Measurements from ENCODE around the gene FKBP1C.
"Not testable (repeated sequence)": the region's sequence is repeated elsewhere in the genome, so short reads cannot be mapped to it uniquely, and the experiment has no call there.

FKBP1C gene

DNA sequence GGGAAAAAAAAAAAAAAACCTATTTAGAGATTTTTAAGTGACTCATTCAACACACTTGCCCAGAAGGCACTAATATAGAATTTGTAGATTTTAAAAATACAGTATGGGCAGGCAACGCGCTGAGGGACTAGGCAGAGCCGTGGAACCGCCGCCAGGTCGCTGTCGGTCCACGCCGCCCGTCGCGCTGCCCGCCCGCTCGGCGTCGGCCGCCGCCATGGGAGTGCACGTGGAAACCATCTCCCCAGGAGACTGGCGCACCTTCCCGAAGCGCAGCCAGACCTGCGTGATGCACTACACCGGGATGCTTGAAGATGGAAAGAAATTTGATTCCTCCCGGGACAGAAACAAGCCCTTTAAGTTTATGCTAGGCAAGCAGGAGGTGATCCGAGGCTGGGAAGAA lies at the start of gene FKBP1C:
FKBP1C (plus strand) TSS at position 127 of the 400 bp plus-strand sequence.
- not testable (repeated sequence) for H3K27me3 Mint-ChIP-seq (ENCODE audit: low read depth, poor library complexity); H3K4me1 Mint-ChIP-seq; DNase-seq; H3K36me3 Mint-ChIP-seq (ENCODE audit: low read depth); H3K4me3 Mint-ChIP-seq; H3K27ac Mint-ChIP-seq
- H3K9me3 Mint-ChIP-seq = peaks cover 35% of the 10 kb centered on the region

DNA sequence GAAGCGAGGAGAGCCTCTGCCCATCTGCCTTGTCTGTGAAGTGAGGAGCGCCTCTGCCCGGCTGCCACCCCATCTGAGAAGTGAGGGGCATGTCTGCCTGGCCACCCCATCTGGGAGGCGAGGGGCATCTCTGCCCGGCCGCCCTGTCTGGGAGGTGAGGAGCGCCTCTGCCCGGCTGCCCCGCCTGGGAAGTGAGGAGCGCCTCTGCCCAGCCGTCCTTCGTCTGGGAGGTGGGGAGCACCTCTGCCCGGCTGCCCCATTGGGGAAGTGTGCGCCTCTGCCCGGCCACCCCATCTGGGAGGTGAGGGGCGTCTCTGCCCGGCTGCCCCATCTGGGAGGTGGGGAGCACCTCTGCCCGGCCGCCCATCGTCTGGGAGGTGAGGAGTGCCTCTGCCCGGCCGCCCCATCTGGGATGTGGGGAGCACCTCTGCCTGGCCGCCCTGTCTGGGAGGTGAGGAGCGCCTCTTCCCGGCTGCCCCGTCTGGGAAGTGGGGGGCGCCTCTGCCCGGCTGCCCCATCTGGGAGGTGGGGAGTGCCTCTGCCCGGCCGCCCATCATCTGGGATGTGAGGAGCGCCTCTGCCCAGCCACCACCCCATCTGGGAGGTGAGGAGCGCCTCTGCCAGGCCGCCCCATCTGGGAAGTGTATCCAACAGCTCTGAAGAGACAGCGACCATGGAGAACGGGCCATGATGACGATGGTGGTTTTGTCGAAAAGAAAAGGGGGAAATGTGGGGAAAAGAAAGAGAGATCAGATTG lies 47.0 kb upstream of the FKBP1C start:
- H3K9me3 Mint-ChIP-seq = peaks cover 35% of the 10 kb centered on the region
- H3K27me3 Mint-ChIP-seq (ENCODE audit: low read depth, poor library complexity); H3K4me1 Mint-ChIP-seq; H3K4me3 Mint-ChIP-seq; DNase-seq; H3K27ac Mint-ChIP-seq; H3K36me3 Mint-ChIP-seq (ENCODE audit: low read depth): not testable (repeated sequence)

DNA sequence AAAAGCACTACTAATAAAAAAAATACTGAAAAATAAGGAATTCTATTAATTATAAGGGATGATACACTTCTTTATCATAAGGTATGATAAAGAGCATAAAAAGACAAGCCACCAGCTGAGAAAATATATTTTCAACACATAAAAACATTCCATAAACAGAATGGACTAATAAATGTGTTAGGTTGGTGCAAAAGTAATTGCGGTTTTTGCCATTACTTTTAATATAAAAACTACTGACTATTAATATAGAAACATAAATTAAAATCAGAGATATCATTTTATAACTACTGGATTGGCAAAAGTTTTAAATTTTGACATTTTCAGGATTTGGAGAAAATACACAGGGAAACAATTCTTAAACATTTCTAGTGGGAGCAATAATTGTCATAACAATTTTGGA lies 37.1 kb upstream of the FKBP1C start:
- Mint-ChIP-seq H3K4me1 (no peaks in the 10 kb centered on the region), H3K36me3 (ENCODE audit: low read depth) (no peaks in the 10 kb centered on the region), H3K27ac (no peak overlapping the region), H3K27me3 (ENCODE audit: low read depth, poor library complexity) (no peaks in the 10 kb centered on the region), H3K9me3 (peaks cover 11% of the 10 kb centered on the region), H3K4me3 (no peak overlapping the region)
- no peak for DNase-seq
- TF ChIP-seq, protein P1, sequence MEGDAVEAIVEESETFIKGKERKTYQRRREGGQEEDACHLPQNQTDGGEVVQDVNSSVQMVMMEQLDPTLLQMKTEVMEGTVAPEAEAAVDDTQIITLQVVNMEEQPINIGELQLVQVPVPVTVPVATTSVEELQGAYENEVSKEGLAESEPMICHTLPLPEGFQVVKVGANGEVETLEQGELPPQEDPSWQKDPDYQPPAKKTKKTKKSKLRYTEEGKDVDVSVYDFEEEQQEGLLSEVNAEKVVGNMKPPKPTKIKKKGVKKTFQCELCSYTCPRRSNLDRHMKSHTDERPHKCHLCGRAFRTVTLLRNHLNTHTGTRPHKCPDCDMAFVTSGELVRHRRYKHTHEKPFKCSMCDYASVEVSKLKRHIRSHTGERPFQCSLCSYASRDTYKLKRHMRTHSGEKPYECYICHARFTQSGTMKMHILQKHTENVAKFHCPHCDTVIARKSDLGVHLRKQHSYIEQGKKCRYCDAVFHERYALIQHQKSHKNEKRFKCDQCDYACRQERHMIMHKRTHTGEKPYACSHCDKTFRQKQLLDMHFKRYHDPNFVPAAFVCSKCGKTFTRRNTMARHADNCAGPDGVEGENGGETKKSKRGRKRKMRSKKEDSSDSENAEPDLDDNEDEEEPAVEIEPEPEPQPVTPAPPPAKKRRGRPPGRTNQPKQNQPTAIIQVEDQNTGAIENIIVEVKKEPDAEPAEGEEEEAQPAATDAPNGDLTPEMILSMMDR (IDR thresholded peaks at IDR 0.05) = no peak

DNA sequence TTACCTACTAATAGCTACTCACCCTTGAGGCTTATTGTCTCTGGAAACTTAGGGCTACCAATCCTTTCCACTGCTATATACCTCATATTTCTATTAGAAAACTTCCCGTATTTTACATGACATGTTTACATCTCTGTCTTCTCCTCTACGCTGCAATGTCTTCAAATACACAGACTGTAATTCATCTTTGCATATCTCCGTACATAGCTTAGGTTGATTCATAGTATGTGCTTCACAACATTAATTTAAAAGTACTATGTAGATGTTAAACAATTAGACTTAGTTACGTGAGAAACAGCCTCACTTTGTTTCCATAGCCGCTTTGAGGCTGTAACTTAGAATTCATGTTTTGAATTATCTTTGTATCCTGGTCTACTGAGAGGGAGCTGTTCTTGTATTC lies 35.1 kb upstream of the FKBP1C start:
- Mint-ChIP-seq H3K9me3 (no peaks in the 10 kb centered on the region), H3K36me3 (ENCODE audit: low read depth) (no peaks in the 10 kb centered on the region), H3K4me1 (no peaks in the 10 kb centered on the region), H3K27me3 (ENCODE audit: low read depth, poor library complexity) (no peaks in the 10 kb centered on the region), H3K4me3 (no peak overlapping the region), H3K27ac (no peak overlapping the region)
- TF ChIP-seq, protein P1 (IDR thresholded peaks at IDR 0.05) = no peak
- DNase-seq = no peak

DNA sequence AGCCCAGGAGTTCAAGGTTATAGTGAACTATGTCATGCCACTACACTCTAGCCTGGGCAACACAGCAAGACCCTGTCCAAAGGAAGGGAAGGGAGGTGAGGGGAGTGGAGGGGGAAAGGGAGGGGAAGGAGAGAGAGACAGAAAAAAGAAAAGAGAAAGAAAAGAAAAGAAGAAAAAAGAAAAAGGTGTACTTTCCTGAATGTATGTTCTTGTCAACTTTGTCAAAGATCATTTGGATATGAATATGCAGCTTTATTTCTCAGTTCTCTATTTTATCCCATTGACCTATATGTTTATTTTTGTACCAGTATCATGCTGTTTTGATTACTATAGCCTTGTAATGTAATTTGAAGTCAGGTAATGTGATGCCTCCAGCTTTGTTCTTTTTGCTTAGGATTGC lies 30.9 kb upstream of the FKBP1C start:
- no peaks in the 10 kb centered on the region for H3K27me3 Mint-ChIP-seq (ENCODE audit: low read depth, poor library complexity)
- H3K4me1 Mint-ChIP-seq = no peaks in the 10 kb centered on the region
- H3K4me3 Mint-ChIP-seq = no peak overlapping the region
- no peak overlapping the region for H3K27ac Mint-ChIP-seq
- H3K36me3 Mint-ChIP-seq (ENCODE audit: low read depth) = no peaks in the 10 kb centered on the region
- no peak for DNase-seq
- TF ChIP-seq, protein P1 (IDR thresholded peaks at IDR 0.05) = no peak
- no peaks in the 10 kb centered on the region for H3K9me3 Mint-ChIP-seq

DNA sequence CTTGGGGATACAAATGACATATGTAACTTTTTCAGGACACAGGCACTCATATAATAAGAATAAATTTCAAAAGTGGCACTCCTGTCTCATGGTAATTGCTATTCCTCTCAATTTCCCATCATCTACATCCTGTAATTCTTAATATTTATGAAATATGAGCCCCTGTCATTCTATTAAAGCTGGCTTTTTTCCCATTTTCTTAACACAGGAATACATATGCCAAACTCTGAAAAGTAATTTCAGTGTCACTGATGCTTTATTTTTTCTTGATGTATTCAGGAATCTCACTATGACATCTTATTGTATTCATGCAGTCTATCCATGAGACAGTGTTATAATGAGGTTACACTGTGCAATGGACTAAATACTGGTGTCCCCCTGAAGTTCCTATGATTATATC lies 24.3 kb upstream of the FKBP1C start:
- DNase-seq = no peak
- no peaks in the 10 kb centered on the region for H3K4me1 Mint-ChIP-seq
- no peak overlapping the region for H3K4me3 Mint-ChIP-seq
- TF ChIP-seq, protein P1 (IDR thresholded peaks at IDR 0.05) = no peak
- H3K27me3 Mint-ChIP-seq (ENCODE audit: low read depth, poor library complexity) = no peaks in the 10 kb centered on the region
- no peaks in the 10 kb centered on the region for H3K36me3 Mint-ChIP-seq (ENCODE audit: low read depth)
- H3K9me3 Mint-ChIP-seq = no peaks in the 10 kb centered on the region
- no peak overlapping the region for H3K27ac Mint-ChIP-seq

DNA sequence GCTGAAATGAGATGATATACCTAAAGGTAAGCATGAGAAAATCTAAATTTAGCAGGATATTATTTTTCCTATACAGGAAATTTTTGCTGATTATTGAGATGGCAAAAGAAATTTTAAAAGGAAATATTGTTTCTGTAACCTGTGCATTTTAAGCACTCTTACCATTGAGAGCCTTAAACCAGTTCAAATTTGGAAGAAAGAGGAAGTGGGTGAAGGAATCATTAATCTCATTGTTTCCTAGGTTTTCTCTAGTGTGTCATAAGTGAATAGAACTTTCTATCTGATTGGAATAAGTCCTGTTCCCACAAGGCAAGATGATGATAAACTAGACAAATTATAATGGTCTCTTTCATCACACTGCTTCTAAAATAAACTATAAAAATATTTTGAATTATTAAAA lies 22.4 kb upstream of the FKBP1C start:
- H3K27me3 Mint-ChIP-seq (ENCODE audit: low read depth, poor library complexity) = no peaks in the 10 kb centered on the region

More for the DNA sequence above, 22.4 kb upstream of the FKBP1C start:
- Mint-ChIP-seq H3K4me3 (no peak overlapping the region), H3K4me1 (no peaks in the 10 kb centered on the region), H3K36me3 (ENCODE audit: low read depth) (no peaks in the 10 kb centered on the region), H3K27ac (no peak overlapping the region), H3K9me3 (no peaks in the 10 kb centered on the region)
- DNase-seq = no peak
- TF ChIP-seq, protein P1 (IDR thresholded peaks at IDR 0.05) = no peak

Data from nephron progenitor cell (in vitro differentiated cells).